GM21423 (cell line): Measurements from ENCODE around the gene HNRNPLL.

Experiments used
- ATAC-seq: cut with Tn5 transposase; IDR thresholded peaks from one replicate; pipeline ENCODE4 v1.9.1; 2021; ENCODE audit warnings: mild to moderate bottlenecking, moderate library complexity; ENCODE audit not compliant: unreplicated experiment

HNRNPLL gene

GRCh38 chr2:38533757-38534545 lies 68.8 kb downstream of the HNRNPLL start:
- no peak for ATAC-seq

GRCh38 chr2:38533180-38533579 lies 69.5 kb downstream of the HNRNPLL start:
- ATAC-seq, result peak; percentile 98

- ATAC-seq, result no peak
Measured at GRCh38 chr2:38532366-38532765, 70.4 kb downstream of the HNRNPLL start.

GRCh38 chr2:38529208-38529607 lies 73.5 kb downstream of the HNRNPLL start:
- ATAC-seq, result no peak

- no peak for ATAC-seq
Measured at GRCh38 chr2:38528534-38528933, 74.2 kb downstream of the HNRNPLL start.

GRCh38 chr2:38528008-38528442 lies 74.7 kb downstream of the HNRNPLL start:
- ATAC-seq, result no peak

- ATAC-seq, result no peak
Measured at GRCh38 chr2:38527338-38528007, 75.3 kb downstream of the HNRNPLL start.

GRCh38 chr2:38526195-38526594 lies 76.5 kb downstream of the HNRNPLL start:
- ATAC-seq, result no peak

GRCh38 chr2:38524580-38524979 lies 78.1 kb downstream of the HNRNPLL start:
- no peak for ATAC-seq

GRCh38 chr2:38523728-38524437 lies 78.8 kb downstream of the HNRNPLL start:
- no peak for ATAC-seq

GRCh38 chr2:38522754-38523349 lies 79.9 kb downstream of the HNRNPLL start:
- no peak for ATAC-seq

- no peak for ATAC-seq
Measured at GRCh38 chr2:38521835-38522234, 80.9 kb downstream of the HNRNPLL start.

GRCh38 chr2:38517284-38517683 lies 85.4 kb downstream of the HNRNPLL start:
- ATAC-seq, result no peak

- no peak for ATAC-seq
Measured at GRCh38 chr2:38516526-38516925, 86.2 kb downstream of the HNRNPLL start.

- ATAC-seq, result no peak
Measured at GRCh38 chr2:38516122-38516521, 86.6 kb downstream of the HNRNPLL start.

- ATAC-seq, result no peak
Measured at GRCh38 chr2:38515155-38516074, 87.3 kb downstream of the HNRNPLL start.

- no peak for ATAC-seq
Measured at GRCh38 chr2:38514603-38515154, 88.0 kb downstream of the HNRNPLL start.

GRCh38 chr2:38512211-38512610 lies 90.5 kb downstream of the HNRNPLL start:
- no peak for ATAC-seq
